HEK293 (cell line): ENCODE data around the gene PGGHG.

Source experiments
- CTCF ChIA-PET: fragments of 350-600 bp; formaldehyde crosslinking; extraction: SDS; loops from one replicate; lab custom pipeline; 2021; ENCODE audit warnings: antibody characterized with exemption; lab: Yijun Ruan, JAX
- POLR2A ChIA-PET: fragments of 300-600 bp; formaldehyde crosslinking; extraction: SDS; loops from one replicate; lab custom pipeline; 2020; ENCODE audit warnings: antibody characterized with exemption, inconsistent platforms; lab: Yijun Ruan, JAX
- H3K27ac ChIP-seq: fragments of 200-500 bp; sonication (Bioruptor generic); 2 replicates; pipeline ENCODE4 v1.5.1; 2014; ENCODE audit warnings: low read depth, low read length, control low read depth, inconsistent platforms; ENCODE audit errors: extremely low read depth
- H3K36me3 ChIP-seq, 2 experiments: fragments of 200-500 bp in 1 of 2; sonication (Bioruptor generic) in 1 of 2; 1 replicate in 1 of 2; 2 replicates in 1 of 2; pipeline ENCODE4 v1.5.1; 2014 to 2017; ENCODE audit warnings: inconsistent platforms in 2 of 2, low read length in 2 of 2; ENCODE audit not compliant: control insufficient read depth in 2 of 2, insufficient read depth in 1 of 2
- H3K4me1 ChIP-seq: fragments of 200-500 bp; sonication (Bioruptor generic); 2 replicates; pipeline ENCODE4 v1.5.1; 2014; ENCODE audit warnings: mild to moderate bottlenecking, low read length, inconsistent platforms; ENCODE audit not compliant: control insufficient read depth, insufficient read depth
- H3K4me3 ChIP-seq: 2 replicates; pipeline ENCODE4 v1.5.1; 2011; ENCODE audit warnings: low read depth, mild to moderate bottlenecking, control low read depth, low read length, moderate library complexity
- H3K9me3 ChIP-seq: fragments of 200-500 bp; sonication (Bioruptor generic); 2 replicates; pipeline ENCODE4 v1.5.1; 2014; ENCODE audit warnings: low read depth, low read length, inconsistent platforms; ENCODE audit not compliant: control insufficient read depth, insufficient read depth
- PRDM4 ChIP-seq: fragments of 450-650 bp; formaldehyde crosslinking; IDR thresholded peaks from 2 replicates; pipeline ENCODE4 v1.5.1; 2017; ENCODE audit warnings: missing biosample characterization, missing genetic modification characterization
- SETDB1 ChIP-seq: IDR thresholded peaks from one replicate; pipeline ENCODE4 v1.6.1; 2017; ENCODE audit warnings: mild to moderate bottlenecking, low read length, moderate library complexity, mixed read lengths; ENCODE audit not compliant: insufficient read length
- TRIM28 ChIP-seq: IDR thresholded peaks from 2 replicates; pipeline ENCODE4 v1.6.1; 2011; ENCODE audit warnings: low read length, control low read depth, borderline replicate concordance
- ZBTB17 ChIP-seq: fragments of 450-650 bp; formaldehyde crosslinking; IDR thresholded peaks from 2 replicates; pipeline ENCODE4 v1.5.1; 2016; ENCODE audit warnings: missing biosample characterization, missing genetic modification characterization
- ZEB2 ChIP-seq: fragments of 450-650 bp; formaldehyde crosslinking; IDR thresholded peaks from 2 replicates; pipeline ENCODE4 v1.5.1; 2016; ENCODE audit warnings: missing biosample characterization, missing genetic modification characterization
- ZNF169 ChIP-seq: fragments of 450-650 bp; formaldehyde crosslinking; IDR thresholded peaks from 2 replicates; pipeline ENCODE4 v1.5.1; 2016; ENCODE audit warnings: missing biosample characterization, missing genetic modification characterization
- ZNF2 ChIP-seq: fragments of 450-650 bp; formaldehyde crosslinking; IDR thresholded peaks from 2 replicates; pipeline ENCODE4 v1.5.1; 2016; ENCODE audit warnings: missing biosample characterization, missing genetic modification characterization
- ZNF214 ChIP-seq: fragments of 450-650 bp; formaldehyde crosslinking; IDR thresholded peaks from 2 replicates; pipeline ENCODE4 v1.5.1; 2017; ENCODE audit warnings: missing biosample characterization, mild to moderate bottlenecking, missing genetic modification characterization, borderline replicate concordance
- ZNF274 ChIP-seq, 2 experiments: fragments of 200-500 bp in 1 of 2; fragments of 450-650 bp in 1 of 2; sonication (Bioruptor generic) in 1 of 2; formaldehyde crosslinking in 1 of 2; IDR thresholded peaks; 2 replicates each; pipeline versions ENCODE4 v1.5.1 to v1.6.1; 2014 to 2016; ENCODE audit warnings: borderline replicate concordance in 1 of 2, inconsistent platforms in 1 of 2, low read length in 1 of 2, missing biosample characterization in 1 of 2, missing genetic modification characterization in 1 of 2
- ZNF292 ChIP-seq: fragments of 450-650 bp; formaldehyde crosslinking; IDR thresholded peaks from 2 replicates; pipeline ENCODE4 v1.5.1; 2016; ENCODE audit warnings: low read depth, missing biosample characterization, missing genetic modification characterization, borderline replicate concordance
- ZNF391 ChIP-seq: fragments of 450-650 bp; formaldehyde crosslinking; IDR thresholded peaks from 2 replicates; pipeline ENCODE4 v1.5.1; 2016; ENCODE audit warnings: low read depth, missing biosample characterization, missing genetic modification characterization, borderline replicate concordance
- ZNF394 ChIP-seq: fragments of 450-650 bp; formaldehyde crosslinking; IDR thresholded peaks from 2 replicates; pipeline ENCODE4 v1.5.1; 2016; ENCODE audit warnings: missing biosample characterization, missing genetic modification characterization, mild to moderate bottlenecking, moderate library complexity, borderline replicate concordance
- ZNF449 ChIP-seq: fragments of 450-650 bp; formaldehyde crosslinking; IDR thresholded peaks from 2 replicates; pipeline ENCODE4 v1.5.1; 2017; ENCODE audit warnings: missing biosample characterization, mild to moderate bottlenecking, missing genetic modification characterization, moderate library complexity
- ZNF530 ChIP-seq: fragments of 450-650 bp; formaldehyde crosslinking; IDR thresholded peaks from 2 replicates; pipeline ENCODE4 v1.5.1; 2016; ENCODE audit warnings: low read depth, missing biosample characterization, missing genetic modification characterization
- ZNF548 ChIP-seq: fragments of 450-650 bp; formaldehyde crosslinking; IDR thresholded peaks from 2 replicates; pipeline ENCODE4 v1.5.1; 2016; ENCODE audit warnings: missing biosample characterization, missing genetic modification characterization
- ZNF621 ChIP-seq: fragments of 450-650 bp; formaldehyde crosslinking; IDR thresholded peaks from 2 replicates; pipeline ENCODE4 v1.5.1; 2017; ENCODE audit warnings: missing biosample characterization, missing genetic modification characterization
- ZNF626 ChIP-seq: fragments of 450-650 bp; sonication (Bioruptor Pico); formaldehyde crosslinking; IDR thresholded peaks from 2 replicates; pipeline ENCODE4 v1.5.1; 2018; ENCODE audit warnings: missing biosample characterization, missing genetic modification characterization, inconsistent platforms
- ZNF701 ChIP-seq: fragments of 450-650 bp; formaldehyde crosslinking; IDR thresholded peaks from 2 replicates; pipeline ENCODE4 v1.5.1; 2016; ENCODE audit warnings: missing biosample characterization, missing genetic modification characterization
- ZSCAN30 ChIP-seq: fragments of 450-650 bp; IDR thresholded peaks from 2 replicates; pipeline ENCODE4 v1.5.1; 2018; ENCODE audit warnings: missing biosample characterization, mild to moderate bottlenecking, missing genetic modification characterization, moderate library complexity
- ZSCAN4 ChIP-seq: fragments of 450-650 bp; formaldehyde crosslinking; IDR thresholded peaks from 2 replicates; pipeline ENCODE4 v1.5.1; 2017; ENCODE audit warnings: missing biosample characterization, missing genetic modification characterization
- ZSCAN5A ChIP-seq: fragments of 450-650 bp; formaldehyde crosslinking; IDR thresholded peaks from 2 replicates; pipeline ENCODE4 v1.5.1; 2016; ENCODE audit warnings: missing biosample characterization, missing genetic modification characterization

The PGGHG gene

GRCh38 chr11:272931-273198 is 16.1 kb upstream of the PGGHG start:
- H3K36me3 ChIP-seq, result no peaks in the 10 kb centered on the region
- no peaks in the 10 kb centered on the region for H3K9me3 ChIP-seq
- ChIA-PET POLR2A (no interaction called here), CTCF (no interaction called here)
- no peak overlapping the region for H3K4me3 ChIP-seq
- H3K27ac ChIP-seq, result no peak overlapping the region
- H3K4me1 ChIP-seq, result no peaks in the 10 kb centered on the region
- TF ChIP-seq ZNF292 (tag by site-specific recombination) (no peak), PRDM4 (tag by site-specific recombination) (no peak), ZSCAN5A (tag by site-specific recombination) (no peak), TRIM28 (no peak), ZSCAN4 (tag by site-specific recombination) (no peak), ZBTB17 (tag by site-specific recombination) (no peak), ZNF274 (IDR thresholded peaks at IDR 0.05; ENCODE audit: low read length) (no peak), ZNF274 (tag by site-specific recombination; IDR thresholded peaks at IDR 0.05; ENCODE audit: borderline replicate concordance) (no peak), ZSCAN30 (tag by site-specific recombination) (no peak), ZNF214 (tag by site-specific recombination) (no peak), ZNF449 (tag by site-specific recombination) (no peak), ZNF2 (tag by site-specific recombination) (no peak), ZNF394 (tag by site-specific recombination) (no peak), ZNF391 (tag by site-specific recombination) (no peak), ZNF626 (tag by site-specific recombination) (no peak), ZEB2 (tag by site-specific recombination) (no peak), ZNF701 (no peak), ZNF169 (tag by site-specific recombination) (no peak), ZNF530 (tag by site-specific recombination) (no peak)

- no peak overlapping the region for H3K4me3 ChIP-seq
- no peak overlapping the region for H3K27ac ChIP-seq
- no peaks in the 10 kb centered on the region for H3K4me1 ChIP-seq
- ChIA-PET POLR2A (no interaction called here), CTCF (interaction anchor here (0.6 to 4.0 kb wide), 2 partner anchors 25 to 86 kb away, joined by 3 to 28 read pairs; no protein-coding TSS in a partner anchor)
- no peaks in the 10 kb centered on the region for H3K36me3 ChIP-seq
- no peak for TF ChIP-seq ZNF621 (tag by site-specific recombination)
- TF ChIP-seq SETDB1, result peak; percentile 39
- TF ChIP-seq ZNF548 (tag by site-specific recombination), result no peak
- H3K9me3 ChIP-seq, result no peaks in the 10 kb centered on the region
Observed at GRCh38 chr11:276219-276618, 12.7 kb upstream of the PGGHG start.
